ENCODE results near the gene SDK2.

SDK2 gene

DNA sequence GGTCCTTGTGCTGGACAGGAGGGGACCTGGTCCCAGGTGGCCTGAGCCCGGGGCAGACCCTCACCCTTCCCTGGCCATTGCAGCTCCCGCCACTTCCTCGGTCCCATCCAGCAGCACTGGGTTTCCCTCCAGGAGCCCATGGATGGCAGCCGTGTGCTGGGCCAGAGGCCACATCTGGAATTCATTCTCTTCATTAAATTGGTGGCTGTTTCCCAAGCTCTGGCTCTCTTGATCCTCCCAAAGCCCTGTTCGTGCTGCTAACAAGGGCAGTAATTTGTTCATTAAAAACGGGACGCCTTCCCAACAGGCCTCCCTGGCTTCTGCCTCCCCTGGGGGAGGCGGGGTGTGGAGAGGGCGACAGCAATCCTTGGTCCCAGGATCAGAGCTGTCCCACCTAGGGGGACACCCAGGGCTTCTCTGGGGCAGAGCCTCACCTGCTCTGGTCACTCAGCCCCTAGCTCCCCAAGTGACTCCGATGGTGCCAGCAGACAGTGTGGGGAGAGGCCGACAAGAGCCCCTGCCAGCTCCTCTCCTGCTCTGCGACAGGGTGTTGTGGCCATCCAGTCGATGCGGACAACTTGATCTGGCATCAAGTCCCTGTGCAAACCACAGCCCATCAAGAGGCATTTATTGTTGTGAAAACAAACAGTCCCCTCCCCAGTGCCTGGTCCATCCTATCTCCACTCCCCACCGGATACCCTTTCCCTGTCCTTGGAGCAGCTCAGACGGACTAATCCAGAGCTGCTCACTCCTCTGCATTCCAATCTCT lies 44.0 kb downstream of the SDK2 start:
- no peak for FAIRE-seq
- DNase-seq (ENCODE audit: insufficient read length, low spot score): no peak
- TF ChIP-seq POLR2A (IDR thresholded peaks at IDR 0.05; ENCODE audit: low read depth, low read length): no peak

GRCh38 chr17:73599599-73599998 lies 44.6 kb downstream of the SDK2 start:
- no peak for DNase-seq (ENCODE audit: insufficient read length, low spot score)
- FAIRE-seq: no peak
- no peak for TF ChIP-seq POLR2A (IDR thresholded peaks at IDR 0.05; ENCODE audit: low read depth, low read length)

DNA sequence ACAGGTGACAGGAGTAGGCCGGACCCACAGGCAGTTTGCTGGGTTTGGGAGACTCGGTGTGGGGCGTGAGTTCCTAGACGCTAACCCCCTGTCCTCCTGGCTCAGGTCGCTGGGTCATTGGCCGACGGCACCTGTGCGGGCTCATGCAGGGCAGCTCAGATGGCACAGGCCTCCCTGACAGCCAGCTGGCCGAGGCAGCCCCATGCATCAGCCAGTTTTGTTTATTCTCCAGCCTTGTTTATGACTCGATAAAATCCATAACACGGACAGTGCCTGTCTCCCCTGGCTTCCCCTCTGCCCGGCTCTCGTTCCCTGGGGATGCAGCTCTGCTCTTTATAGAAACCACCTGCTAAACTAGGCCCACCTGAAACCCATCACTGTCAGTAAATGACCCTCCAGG lies 46.0 kb downstream of the SDK2 start:
- no peak for TF ChIP-seq POLR2A (IDR thresholded peaks at IDR 0.05; ENCODE audit: low read depth, low read length)
- DNase-seq (ENCODE audit: insufficient read length, low spot score): no peak
- no peak for FAIRE-seq

GRCh38 chr17:73595931-73596330 lies 48.3 kb downstream of the SDK2 start:
- no peak for DNase-seq (ENCODE audit: insufficient read length, low spot score)
- TF ChIP-seq POLR2A (IDR thresholded peaks at IDR 0.05; ENCODE audit: low read depth, low read length): no peak
- FAIRE-seq: no peak

GRCh38 chr17:73595479-73595878 lies 48.8 kb downstream of the SDK2 start:
- peak; percentile 26 for DNase-seq (ENCODE audit: insufficient read length, low spot score)
- TF ChIP-seq POLR2A (IDR thresholded peaks at IDR 0.05; ENCODE audit: low read depth, low read length): no peak
- no peak for FAIRE-seq

- no peak for DNase-seq (ENCODE audit: insufficient read length, low spot score)
- TF ChIP-seq POLR2A (IDR thresholded peaks at IDR 0.05; ENCODE audit: low read depth, low read length): no peak
- no peak for FAIRE-seq
Observed at GRCh38 chr17:73595068-73595467, 49.2 kb downstream of the SDK2 start.

GRCh38 chr17:73594598-73594997 lies 49.6 kb downstream of the SDK2 start:
- no peak for DNase-seq (ENCODE audit: insufficient read length, low spot score)
- no peak for FAIRE-seq
- TF ChIP-seq POLR2A (IDR thresholded peaks at IDR 0.05; ENCODE audit: low read depth, low read length): no peak

- FAIRE-seq (no peak), DNase-seq (ENCODE audit: insufficient read length, low spot score) (no peak)
- no peak for TF ChIP-seq POLR2A (IDR thresholded peaks at IDR 0.05; ENCODE audit: low read depth, low read length)
Observed at GRCh38 chr17:73594025-73594424, 50.2 kb downstream of the SDK2 start.

DNA sequence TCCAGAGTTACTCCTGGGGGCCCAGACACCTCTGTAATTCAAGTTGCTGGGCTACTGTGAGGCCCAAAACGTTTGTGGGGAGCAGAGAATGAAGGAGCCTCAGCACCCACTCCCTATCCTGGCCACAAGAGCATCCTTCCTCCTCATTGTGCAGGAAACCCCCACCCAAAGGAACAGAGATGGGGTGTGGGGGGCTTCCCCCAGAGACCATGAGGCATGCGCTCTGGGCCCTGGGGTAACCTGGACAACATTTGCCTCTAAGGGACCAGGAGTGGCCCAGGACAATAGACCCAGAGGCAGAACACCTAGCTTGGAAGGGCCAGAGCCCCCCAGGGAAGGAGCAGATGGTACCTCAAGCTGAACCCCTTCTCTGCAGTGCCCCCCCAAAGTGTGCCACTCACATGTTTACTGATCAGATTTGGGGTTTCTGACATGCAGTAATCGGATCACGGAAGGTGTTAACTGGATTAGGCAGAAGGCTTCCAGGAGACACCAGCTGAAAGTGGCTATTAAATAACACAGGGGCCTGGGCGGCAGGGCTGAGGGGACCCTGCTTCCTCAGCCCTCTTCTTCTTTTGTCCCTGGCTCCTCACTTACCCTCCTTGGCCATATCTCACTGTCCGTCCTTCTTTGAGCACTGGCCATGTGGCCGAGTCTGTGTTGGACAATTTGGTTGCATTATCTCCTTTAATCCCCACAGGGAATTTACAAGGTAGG lies 50.8 kb downstream of the SDK2 start:
- no peak for FAIRE-seq
- TF ChIP-seq POLR2A (IDR thresholded peaks at IDR 0.05; ENCODE audit: low read depth, low read length): no peak

DNA sequence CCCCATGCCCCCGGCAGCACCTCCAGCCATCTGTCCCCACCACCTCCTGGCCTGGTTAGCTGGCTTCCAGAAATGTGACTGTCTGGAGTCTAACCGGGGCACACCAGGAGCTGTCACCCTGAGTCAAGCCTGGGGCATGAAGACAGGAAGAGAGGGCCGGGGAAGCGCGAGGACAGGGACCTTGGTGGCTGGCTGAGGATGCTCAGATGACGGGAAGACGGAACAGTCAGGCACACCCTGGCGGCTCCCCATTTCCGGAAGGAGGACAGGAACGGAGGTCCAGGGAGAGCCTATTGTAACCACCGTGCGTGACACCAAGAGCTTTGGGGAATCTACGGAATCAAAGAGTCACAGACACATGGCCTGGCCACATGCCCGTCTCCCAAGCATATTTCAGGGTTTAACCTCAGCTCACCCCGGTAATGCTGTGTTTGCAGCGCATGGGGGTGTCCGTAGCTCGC lies 51.7 kb downstream of the SDK2 start:
- TF ChIP-seq POLR2A (IDR thresholded peaks at IDR 0.05; ENCODE audit: low read depth, low read length): no peak
- no peak for FAIRE-seq

More for the DNA sequence above, 50.8 kb downstream of the SDK2 start:
- no peak for DNase-seq (ENCODE audit: insufficient read length, low spot score)

DNA sequence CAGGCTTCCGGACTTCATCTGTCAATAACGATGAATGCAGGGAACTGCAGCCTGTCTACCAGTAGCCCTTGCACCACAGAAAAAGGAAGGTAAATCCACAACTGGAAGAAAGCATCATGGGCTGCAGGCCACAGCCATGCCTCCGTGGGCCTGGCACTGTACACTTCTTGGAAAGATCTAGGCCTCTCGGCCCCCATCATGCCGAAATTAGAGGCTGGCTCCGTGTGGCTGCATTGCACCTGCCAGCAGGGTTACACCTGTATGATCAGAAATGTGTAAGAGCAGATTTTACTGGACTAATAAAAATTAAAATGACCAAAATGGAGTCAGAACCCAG lies 52.2 kb downstream of the SDK2 start:
- no peak for FAIRE-seq
- TF ChIP-seq POLR2A (IDR thresholded peaks at IDR 0.05; ENCODE audit: low read depth, low read length): no peak
- DNase-seq (ENCODE audit: insufficient read length, low spot score): no peak

More for the DNA sequence above, 51.7 kb downstream of the SDK2 start:
- no peak for DNase-seq (ENCODE audit: insufficient read length, low spot score)

- FAIRE-seq: no peak
- DNase-seq (ENCODE audit: insufficient read length, low spot score): no peak
- no peak for TF ChIP-seq POLR2A (IDR thresholded peaks at IDR 0.05; ENCODE audit: low read depth, low read length)
Observed at GRCh38 chr17:73591296-73592078, 52.8 kb downstream of the SDK2 start.

DNA sequence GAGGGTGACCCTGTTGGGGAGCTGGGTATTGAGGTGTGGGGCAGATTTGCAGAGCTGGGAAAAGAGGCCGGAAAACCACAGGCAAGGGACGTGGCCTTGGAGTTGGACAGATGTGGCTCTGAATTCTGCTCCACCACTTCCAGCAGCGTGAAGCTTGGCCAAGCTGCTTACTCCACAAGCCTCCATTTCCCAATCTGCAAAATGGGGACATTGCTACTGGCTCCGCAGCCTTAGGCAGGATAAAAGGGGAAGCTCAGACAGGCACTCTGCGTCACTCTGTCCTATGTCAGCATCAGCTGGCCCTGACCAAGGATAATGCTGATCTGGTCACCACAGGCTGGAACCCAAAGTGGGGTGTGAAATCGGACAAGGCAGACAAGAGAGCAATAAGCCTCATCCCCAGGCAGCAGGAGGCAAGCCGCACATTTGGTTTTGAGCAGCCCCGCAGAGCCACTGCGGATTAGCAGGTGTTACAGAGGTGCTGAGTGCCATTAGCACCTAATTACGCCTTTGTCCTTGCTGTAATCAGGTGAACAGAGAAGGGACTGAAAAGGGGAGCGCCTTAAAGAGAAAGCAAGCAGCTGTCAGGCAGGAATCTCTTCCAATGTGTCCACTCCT lies 54.8 kb downstream of the SDK2 start:
- no peak for TF ChIP-seq POLR2A (IDR thresholded peaks at IDR 0.05; ENCODE audit: low read depth, low read length)
- DNase-seq (ENCODE audit: insufficient read length, low spot score): no peak

GRCh38 chr17:73588891-73589290 lies 55.4 kb downstream of the SDK2 start:
- FAIRE-seq: no peak
- DNase-seq (ENCODE audit: insufficient read length, low spot score): no peak
- TF ChIP-seq POLR2A (IDR thresholded peaks at IDR 0.05; ENCODE audit: low read depth, low read length): no peak

More for the DNA sequence above, 54.8 kb downstream of the SDK2 start:
- FAIRE-seq: no peak
